Central memory CD4-positive, alpha-beta T cell (primary cell): Measurements from ENCODE around the gene ZNF576.
"Not testable (repeated sequence)": the region's sequence is repeated elsewhere in the genome, so short reads cannot be mapped to it uniquely, and the experiment has no call there.

ENCODE experiments used
- DNase-seq: peaks from one replicate; pipeline ENCODE4 v3.0.0; 2022

The ZNF576 gene

DNA sequence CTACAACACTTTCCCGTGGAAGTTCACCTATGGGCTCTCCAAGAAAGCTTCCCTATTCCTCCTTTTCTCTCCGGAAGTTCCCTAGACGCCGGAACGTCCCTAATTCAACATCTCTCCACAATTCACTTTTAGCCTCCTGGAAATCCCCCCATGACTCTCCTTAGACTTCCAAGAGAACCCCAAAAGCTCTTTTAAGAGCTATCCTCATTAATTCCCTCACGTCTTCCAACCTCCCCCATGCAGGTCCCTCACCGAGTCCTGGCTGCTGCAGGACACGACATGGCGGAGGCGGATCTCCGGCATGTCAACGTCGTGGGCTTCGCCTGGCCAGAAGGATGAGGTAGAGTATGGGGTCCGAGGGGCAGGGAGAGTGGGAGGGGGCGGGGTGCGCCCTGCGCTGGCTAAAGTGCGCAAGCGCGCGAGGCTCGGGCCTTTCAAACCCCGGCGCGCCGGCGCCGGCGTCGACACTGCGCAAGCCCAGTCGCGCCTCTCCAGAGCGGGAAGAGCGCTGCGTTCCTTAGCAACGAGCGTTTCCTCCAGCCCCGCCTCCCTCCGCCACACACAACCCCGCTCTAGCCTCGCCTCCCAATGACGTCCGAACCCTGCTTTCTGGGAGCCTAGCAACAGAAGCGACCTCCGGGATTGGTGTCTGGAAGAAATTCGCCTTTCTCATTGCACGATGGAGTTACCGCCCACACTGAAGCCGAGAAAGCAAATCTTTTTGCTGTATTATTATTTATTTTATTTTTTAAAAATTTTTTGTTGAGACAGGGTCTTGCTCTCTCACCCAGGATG, 21.0 kb upstream of the ZNF576 start, which contains the start of the genes PINLYP and XRCC1:
TSS of gene PINLYP (plus strand) at position 646 of the 795 bp plus-strand sequence. CDS start 1,391 bp downstream, outside the sequence.
TSS of gene XRCC1 (minus strand) at position 372 of the 795 bp plus-strand sequence. CDS start at position 303, 69 bp downstream.
- DNase-seq, result peak; percentile 97

- no peak for DNase-seq
Observed at GRCh38 chr19:43575955-43576878, 20.2 kb upstream of the ZNF576 start.

DNA sequence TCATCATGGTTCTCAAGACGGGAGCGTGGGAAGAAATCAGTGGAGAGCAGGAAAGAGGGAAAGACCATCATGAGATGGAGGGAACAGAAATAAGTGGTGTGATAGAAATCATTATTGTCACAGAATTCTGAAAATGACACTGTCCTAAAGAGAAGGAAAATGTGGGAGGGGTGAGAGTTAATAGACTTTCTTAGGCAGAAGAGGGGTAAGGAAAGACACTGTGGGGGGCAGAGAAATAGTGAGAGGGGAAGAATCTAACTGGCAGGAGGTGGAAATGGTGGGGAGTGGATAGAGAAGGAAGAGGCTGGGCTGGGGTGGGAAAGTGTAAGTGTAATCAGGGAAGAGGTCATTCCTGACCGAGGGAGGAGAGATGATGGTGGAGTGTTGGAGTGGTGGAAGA, 17.6 kb upstream of the ZNF576 start:
- DNase-seq, result no peak

GRCh38 chr19:43581467-43581866, 14.9 kb upstream of the ZNF576 start:
- DNase-seq, result no peak

DNA sequence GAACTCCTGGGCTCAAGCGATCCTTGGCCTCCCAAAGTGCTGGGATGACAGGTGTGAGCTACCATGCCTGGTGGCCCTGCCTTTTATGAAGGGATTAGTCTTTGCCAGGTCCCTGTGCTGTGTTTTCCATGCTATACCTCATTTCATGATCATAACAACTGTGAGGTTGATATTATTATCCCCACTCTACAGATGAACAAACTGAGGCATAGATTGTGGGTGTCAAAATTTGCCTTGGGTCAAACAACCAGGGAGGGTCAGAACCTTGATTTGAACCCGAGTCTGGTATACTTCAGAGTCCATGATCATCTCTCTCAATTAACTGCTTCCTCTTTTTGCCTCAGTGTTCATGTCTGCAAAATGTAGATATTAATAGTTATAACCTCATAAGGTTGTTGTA, 13.9 kb upstream of the ZNF576 start:
- no peak for DNase-seq

DNA sequence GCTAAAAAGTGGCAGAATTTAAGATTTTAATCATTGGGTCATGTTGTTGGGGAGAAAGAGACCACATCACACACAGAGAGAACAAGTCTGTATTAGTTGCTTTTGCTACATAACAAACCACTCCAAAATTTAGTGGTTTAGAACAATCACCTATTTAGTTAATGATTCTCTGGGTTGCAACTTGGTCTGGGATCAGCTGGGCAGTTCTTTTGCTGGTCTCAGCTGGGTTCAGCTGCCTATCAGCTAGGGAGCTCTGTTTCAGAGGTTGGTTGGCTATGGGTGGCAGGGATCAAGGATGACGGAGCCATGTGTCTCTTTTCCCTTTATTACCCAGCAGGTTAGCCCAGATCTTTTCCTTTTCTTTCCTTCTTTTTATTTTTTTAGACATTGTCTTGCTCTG, 11.9 kb upstream of the ZNF576 start:
- DNase-seq, result no peak

GRCh38 chr19:43586346-43586745, 10.0 kb upstream of the ZNF576 start:
- no peak for DNase-seq

GRCh38 chr19:43587029-43587428, 9.4 kb upstream of the ZNF576 start:
- not testable (repeated sequence) for DNase-seq

GRCh38 chr19:43589277-43589676, 7.1 kb upstream of the ZNF576 start:
- DNase-seq, result no peak

- no peak for DNase-seq
Observed at GRCh38 chr19:43589678-43590077, 6.7 kb upstream of the ZNF576 start.

- DNase-seq, result no peak
Observed at GRCh38 chr19:43591904-43592772, 4.3 kb upstream of the ZNF576 start.

DNA sequence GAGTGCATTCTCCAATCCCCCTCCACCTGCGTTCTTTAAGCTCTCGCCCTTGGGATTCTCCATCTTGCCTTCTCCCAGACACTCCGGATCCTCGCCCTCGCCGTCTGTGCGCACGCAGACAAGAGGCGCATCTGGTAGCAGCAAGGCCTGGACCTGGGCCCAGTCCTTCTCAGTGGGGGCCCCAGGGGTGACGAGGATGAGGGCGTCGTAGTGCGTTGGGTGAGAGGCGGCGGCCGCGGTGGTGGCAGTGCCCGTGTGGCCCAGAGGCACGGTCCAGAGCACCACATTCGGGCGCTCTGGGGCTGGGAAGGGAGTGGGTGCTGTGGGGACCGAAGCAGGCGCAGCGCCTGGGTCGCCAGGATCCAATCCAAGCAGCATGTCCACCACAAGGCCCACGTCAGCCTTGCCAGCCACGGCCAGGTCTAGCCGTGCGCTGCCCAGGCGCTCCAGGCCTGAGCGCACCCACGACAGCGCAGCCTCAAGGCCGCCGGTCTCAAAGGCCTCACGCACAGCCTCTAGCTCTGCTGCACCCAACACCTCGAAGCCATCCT, 3.5 kb upstream of the ZNF576 start:
- DNase-seq, result no peak

DNA sequence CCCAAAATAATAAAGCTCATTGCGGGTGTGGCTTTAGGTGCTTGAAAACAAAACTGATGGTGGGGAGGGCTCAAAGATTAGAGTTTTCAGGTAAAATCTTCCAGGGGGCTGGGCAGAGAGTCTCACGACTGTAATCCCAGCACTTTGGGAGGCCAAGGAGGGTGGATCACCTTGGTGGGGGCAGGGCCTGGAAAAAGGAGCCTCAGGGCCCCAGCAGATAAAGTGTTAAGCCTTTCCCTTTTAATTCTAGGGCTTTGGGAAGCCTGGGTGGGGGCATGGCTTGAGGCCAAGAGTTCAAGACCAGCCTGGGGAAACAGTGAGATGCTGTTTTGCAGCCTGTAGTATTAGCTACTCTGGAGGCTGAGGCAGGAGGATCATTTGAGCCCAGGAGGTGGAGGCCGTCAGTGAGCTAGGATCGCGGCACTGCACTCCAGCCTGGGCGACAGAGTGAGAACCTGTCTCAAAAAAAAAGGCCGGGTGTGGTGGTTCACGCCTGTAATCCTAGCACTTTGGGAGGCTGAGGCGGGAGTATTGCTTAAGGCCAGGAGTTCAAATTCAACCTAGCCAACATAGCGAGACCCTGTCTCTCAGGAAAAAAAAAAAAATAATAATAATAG, 2.2 kb upstream of the ZNF576 start:
- DNase-seq, result no peak

DNA sequence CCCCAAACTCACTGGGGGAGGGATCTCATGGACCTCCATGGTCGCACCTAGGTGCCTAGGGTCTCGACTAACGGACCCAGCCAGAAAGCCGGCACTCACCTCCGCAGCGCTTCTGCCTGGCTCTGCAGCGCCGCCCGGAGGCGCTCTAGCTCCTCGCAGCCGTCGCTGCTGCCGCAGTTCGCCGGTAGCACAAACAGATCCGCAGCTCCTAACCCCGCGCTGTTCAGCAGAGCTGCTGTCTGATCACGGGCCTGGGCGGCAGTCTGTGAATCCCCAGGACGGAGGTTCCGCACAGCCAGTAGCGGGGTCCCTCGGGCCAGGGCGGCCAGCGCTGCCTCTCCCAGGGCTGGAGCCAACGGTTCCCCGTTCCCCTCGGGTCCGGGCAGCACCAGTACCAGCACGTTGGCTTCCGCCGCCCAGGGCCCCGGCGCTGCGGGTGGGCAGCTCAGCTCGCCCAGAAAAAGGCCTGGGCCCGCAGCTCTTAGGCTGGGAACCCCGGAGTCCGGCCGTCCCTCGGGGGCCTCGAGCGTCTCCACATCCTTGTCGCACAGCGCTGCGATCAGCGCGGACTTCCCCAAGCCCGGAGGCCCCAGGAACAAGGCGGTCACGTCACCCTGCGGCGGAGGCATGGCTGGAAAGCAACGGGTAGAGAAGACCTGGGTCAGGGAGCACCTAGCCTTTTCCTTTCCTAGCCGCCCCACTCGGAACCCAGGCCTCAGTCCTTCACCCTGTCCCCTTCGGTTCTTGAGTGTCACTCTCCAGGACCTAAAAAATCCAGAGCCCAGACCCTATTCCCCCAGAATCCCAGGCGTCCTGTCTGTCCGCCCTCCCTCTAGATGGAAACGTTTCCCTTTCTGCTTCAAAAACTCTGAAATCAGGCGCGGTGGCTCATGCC, 1.4 kb upstream of the ZNF576 start:
- DNase-seq, result peak; percentile 72

DNA sequence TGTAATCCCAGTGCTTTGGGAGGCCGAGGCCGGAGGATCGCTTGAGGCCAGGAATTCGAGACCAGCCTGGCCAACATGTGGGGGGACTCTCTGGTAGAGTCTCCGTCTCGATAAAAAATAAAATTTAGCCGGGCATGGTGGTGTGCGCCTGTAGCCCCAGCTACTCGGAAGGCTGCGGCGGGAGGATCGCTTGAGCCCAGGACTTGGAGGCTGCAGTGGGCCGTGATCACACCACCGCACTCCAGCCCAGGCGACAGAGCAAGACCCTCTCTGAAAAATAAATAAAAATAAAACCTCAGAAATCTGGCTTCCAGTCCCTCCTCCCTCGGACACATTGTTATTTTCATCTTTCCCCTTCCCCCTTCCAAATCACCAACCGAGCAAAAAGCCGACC, 793 bp upstream of the ZNF576 start:
- no peak for DNase-seq

DNA sequence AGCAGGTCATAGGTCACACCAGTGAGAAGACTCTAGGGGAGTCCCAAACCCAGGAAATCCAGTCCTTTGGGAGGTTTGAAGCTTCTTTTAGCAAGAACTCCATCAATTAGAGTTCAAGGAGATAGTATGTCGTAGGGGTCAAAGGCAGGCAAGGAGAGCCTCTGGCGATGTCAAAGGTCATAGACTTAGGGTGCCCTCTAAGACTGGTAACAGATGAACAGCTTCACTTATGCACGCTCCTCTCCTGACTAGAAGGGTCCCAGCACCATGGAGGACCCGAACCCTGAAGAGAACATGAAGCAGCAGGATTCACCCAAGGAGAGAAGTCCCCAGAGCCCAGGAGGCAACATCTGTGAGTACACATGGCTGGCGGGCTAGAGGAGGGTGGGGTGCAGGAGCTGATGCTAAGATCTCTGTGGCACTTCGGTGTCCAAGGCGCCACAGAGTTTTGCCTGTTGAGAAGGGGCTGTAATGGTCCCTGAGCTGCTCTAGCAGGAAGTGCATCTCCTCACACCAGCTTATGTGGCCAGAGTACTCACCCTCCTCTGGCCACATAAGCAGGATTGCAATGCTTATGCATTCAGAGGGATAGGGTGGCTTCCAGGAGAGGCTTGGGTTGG, 557 bp downstream of the ZNF576 start:
- no peak for DNase-seq

GRCh38 chr19:43597876-43598275, 1.5 kb downstream of the ZNF576 start:
- no peak for DNase-seq

DNA sequence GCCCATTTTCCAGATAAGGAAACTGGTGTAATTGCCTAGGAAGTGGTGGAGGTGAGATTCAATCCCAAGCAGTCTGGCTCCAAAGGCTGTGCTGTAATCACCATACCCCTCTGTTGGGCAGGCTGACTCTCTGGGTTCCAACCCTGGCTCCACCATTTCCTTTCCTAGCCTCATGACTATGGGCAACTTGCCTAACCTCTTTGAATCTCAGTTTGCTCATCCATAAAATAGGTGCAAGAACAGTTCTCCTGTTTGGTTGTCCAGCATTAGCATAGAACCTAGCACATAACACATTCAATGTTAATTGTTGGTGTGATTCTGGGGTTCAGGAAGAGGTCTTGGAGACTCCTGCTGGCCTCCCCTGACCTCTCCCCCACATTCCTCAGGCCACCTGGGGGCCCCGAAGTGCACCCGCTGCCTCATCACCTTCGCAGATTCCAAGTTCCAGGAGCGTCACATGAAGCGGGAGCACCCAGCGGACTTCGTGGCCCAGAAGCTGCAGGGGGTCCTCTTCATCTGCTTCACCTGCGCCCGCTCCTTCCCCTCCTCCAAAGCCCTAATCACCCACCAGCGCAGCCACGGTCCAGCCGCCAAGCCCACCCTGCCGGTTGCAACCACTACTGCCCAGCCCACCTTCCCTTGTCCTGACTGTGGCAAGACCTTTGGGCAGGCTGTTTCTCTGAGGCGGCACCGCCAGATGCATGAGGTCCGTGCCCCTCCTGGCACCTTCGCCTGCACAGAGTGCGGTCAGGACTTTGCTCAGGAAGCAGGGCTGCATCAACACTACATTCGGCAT, 2.2 kb downstream of the ZNF576 start:
- DNase-seq, result no peak

DNA sequence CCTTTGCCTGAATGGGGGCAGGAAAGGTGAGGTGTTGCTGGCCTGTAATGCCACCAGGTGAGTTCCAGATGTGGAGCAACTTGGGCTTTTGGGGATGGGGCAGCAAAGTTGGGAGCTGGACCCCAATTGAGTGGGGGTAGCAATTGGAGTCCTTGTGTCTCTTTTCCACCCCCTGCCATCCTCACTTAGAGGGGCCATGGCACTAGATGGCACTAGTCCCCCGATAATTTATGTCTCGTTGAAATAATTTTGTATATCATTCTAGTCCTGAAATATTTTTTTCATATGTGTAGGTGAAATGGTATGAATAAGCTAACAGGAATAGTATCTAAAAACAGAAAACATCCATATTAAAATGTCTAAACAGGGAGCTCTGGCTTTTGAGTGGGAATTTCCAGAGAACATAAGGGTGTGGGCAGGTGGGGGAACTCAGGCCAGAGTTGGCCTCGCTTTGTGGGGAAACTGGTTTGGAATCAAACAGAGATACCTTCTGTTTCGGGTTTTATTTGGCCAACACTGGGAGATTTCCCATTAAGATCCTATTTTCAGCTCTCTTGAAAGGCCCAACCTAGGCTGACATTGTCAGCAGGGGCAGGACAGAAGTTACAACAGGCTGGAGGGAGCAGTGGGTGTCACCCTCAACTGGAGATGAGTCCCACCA, 3.4 kb downstream of the ZNF576 start:
- no peak for DNase-seq
